Natural killer cell treated with Interleukin-12 subunit alpha and Interleukin-12 subunit beta and Interleukin-15 and Interleukin-18, amount 100 ng/mL, for 72 hours (primary cell): Measurements from ENCODE around the gene PLXDC1. TPM values are rescaled to one million over a fixed set of nuclear protein-coding genes. Genes with fewer than 3 reads are reported as not detected.
A peak's percentile ranks its signal among the peaks of the same experiment; 100 is the strongest.

Source experiments
- ATAC-seq, 2 donors: fragments of 150-1000 bp; cut with Tn5 transposase in 1 of 2; sonication (Bioruptor Pico), chemical (Tn5 transposase) in 1 of 2; 2 replicates each; pipeline ENCODE4 v1.10.0; 2021
- DNase-seq: peaks from one replicate; pipeline ENCODE4 v3.0.0; 2022; ENCODE audit warnings: low spot score
- H3K27ac Mint-ChIP-seq, 2 donors: 1 replicate in 1 of 2; 2 replicates in 1 of 2; pipeline ENCODE4 v1.8.0; 2022; ENCODE audit warnings: mixed read lengths in 2 of 2, mild to moderate bottlenecking in 1 of 2, moderate library complexity in 1 of 2
- H3K27me3 Mint-ChIP-seq, 2 donors: 1 replicate in 1 of 2; 2 replicates in 1 of 2; pipeline ENCODE4 v1.8.0; 2022; ENCODE audit warnings: mixed read lengths in 2 of 2
- H3K36me3 Mint-ChIP-seq: one replicate; pipeline ENCODE4 v1.8.0; 2022; ENCODE audit warnings: mixed read lengths
- H3K4me1 Mint-ChIP-seq, 2 donors: 1 replicate in 1 of 2; 2 replicates in 1 of 2; pipeline ENCODE4 v1.8.0; 2022; ENCODE audit warnings: low read depth in 2 of 2, mixed read lengths in 2 of 2, mild to moderate bottlenecking in 1 of 2
- H3K4me3 Mint-ChIP-seq: one replicate; pipeline ENCODE4 v1.8.0; 2022; ENCODE audit warnings: mixed read lengths
- H3K9me3 Mint-ChIP-seq: 2 replicates; pipeline ENCODE4 v1.8.0; 2022; ENCODE audit warnings: mixed read lengths
- total RNA-seq, 2 donors: library from RNA; stranded (reverse); gene quantifications; one replicate each; pipeline ENCODE4 v1.2.3, GENCODE V29; 2022

Gene PLXDC1
- total RNA-seq = under 1 TPM in 1 of 2 donors, not detected in 1; 0.43 TPM

DNA sequence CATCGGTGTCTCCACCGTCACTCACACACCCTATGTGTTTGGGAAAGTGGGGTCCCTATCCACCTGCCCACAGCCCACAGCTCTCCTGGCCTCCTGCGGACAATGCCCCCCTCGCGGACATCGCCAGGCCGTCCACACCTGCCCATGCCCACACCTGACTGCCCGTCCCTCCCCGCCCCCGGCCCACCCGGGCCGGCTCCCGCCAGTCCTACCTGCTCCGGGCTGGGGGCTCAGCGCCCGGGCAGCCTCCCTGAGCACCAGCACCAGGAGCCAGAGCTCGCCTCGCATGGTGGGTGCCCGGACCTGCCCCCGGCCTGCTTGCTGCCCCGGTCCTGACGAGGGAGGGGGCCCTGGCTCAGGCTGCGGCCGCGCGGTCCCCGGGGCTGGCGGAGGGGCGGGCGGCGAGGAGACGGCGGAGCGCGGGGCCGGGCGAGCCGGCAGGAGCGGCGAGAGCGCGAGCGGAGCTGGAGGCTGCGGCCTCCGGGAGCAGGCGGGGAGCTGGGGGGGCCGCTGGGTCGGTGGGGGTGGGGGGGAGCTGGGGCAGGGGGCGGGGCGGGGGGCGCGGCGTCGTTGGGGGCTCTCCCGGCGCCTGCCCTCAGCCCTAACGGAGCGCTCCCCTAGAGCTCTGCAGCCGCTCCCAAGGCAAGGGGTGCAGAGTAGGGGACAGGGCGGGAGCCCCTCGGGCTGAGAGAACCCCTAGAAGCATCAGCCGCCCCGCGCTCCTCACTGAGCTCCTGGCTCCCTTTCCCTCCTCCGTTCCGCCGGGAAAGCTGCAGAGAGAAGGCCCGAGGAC lies at the start of gene PLXDC1:
Gene PLXDC1 (minus strand): TSS at position 488 of the 793 bp plus-strand sequence. CDS start 200 bp downstream, at position 288.
- no peak for DNase-seq
- ATAC-seq = no peak
- H3K27me3 Mint-ChIP-seq = peaks cover 3 to 20% of the 10 kb centered on the region in 2 donors
- peaks cover 22 to 38% of the 10 kb centered on the region in 2 donors for H3K4me1 Mint-ChIP-seq
- H3K27ac Mint-ChIP-seq = peak within 1 kb of the TSS; percentile 99 to 100
- H3K36me3 Mint-ChIP-seq = no peaks in the 10 kb centered on the region
- H3K4me3 Mint-ChIP-seq = peak within 1 kb of the TSS; percentile 96
- H3K9me3 Mint-ChIP-seq = no peaks in the 10 kb centered on the region

DNA sequence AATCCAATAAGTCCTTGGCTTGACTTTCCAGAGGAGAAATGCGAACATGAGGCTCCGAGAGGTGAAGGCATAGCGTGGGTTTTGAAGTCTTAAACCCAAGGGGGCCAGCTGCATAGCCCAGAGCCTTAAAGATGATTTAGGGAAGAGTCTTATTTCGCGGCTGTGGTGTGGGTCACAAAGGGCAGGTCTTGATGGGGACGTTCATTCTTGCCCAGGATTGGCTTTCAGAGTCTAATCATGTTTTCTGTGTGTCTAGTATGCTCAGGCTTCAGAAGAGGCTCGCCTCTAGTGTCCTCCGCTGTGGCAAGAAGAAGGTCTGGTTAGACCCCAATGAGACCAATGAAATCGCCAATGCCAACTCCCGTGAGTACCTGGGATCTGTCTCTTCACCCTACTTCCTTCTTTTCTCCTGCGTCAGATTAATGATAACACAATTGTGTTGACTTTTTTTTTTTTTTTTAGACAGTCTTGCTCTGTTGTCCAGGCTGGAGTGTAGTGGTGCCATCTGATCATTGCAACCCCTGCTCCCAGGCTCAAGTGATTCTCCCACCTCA lies 49.6 kb upstream of the PLXDC1 start:
- Mint-ChIP-seq H3K27me3 (no peaks in the 10 kb centered on the region), H3K4me3 (peak overlapping the region; percentile 94), H3K4me1 (peaks cover 30 to 37% of the 10 kb centered on the region in 2 donors), H3K27ac (peak overlapping the region; percentile 98 to 100), H3K9me3 (no peaks in the 10 kb centered on the region), H3K36me3 (peaks cover 38% of the 10 kb centered on the region)
- DNase-seq = no peak
- no peak for ATAC-seq

DNA sequence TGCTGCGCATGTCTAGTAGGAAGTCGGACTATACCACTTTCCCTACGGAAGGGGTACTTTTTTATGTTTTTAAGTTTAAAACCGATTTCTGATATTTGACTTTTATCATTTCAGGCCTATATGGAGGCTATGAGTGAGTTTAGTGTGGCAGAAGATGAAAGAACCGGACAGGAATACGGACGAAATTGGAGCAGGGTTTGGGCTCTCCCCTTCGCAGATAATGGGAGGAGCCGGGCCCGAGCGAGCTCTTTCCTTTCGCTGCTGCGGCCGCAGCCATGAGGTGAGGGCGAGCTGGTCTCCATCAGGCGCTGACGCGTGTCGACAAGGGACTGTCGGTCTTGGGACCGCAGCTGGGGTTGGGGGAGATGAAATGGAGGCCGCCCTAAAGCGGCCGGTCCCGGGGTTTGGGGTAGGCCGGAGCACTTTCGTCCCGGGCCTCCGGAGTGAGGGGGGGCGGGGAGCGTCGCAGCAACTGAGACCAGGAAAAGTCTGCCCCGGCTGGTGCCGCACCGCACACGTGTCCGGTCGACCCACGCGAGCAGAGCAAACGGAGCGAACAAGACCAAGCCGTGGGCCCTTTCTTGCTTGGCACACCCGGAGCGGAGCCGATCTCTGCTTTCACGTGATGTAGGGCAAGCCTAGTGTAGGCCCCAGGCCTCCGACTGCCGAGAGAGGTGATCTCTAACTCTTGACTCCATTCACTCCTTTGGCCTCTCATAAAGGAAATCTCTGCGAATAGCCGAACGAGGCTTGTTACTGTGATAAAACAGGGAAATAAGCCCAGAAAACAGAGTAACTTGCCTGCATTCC lies 48.8 kb upstream of the PLXDC1 start, which contains the start of gene RPL19:
Gene RPL19 (plus strand): TSS at position 214 of the 810 bp plus-strand sequence. CDS start 62 bp downstream, at position 276.
- Mint-ChIP-seq H3K4me3 (peak within 1 kb of the TSS; percentile 94), H3K9me3 (no peaks in the 10 kb centered on the region), H3K4me1 (peaks cover 30 to 40% of the 10 kb centered on the region in 2 donors), H3K27ac (peak within 1 kb of the TSS; percentile 98 to 100), H3K36me3 (peaks cover 38% of the 10 kb centered on the region), H3K27me3 (no peaks in the 10 kb centered on the region)
- ATAC-seq = peak; percentile 81 to 89
- DNase-seq = peak; percentile 86

DNA sequence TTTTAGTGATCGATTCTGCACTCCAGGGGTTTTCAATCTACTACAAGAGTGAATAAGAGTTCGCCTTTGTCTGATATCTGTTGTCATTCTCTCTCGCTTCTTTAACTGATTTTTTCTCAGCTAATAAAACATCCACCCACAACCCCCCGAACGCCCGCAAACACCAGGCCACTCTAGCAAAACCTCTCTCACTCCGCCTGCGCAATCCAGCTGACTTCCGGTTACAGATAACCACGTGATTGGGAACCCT lies 48.3 kb upstream of the PLXDC1 start:
- H3K36me3 Mint-ChIP-seq = peaks cover 34% of the 10 kb centered on the region
- ATAC-seq (peak; percentile 74 to 83), DNase-seq (peak; percentile 90)
- H3K4me1 Mint-ChIP-seq = peaks cover 30 to 40% of the 10 kb centered on the region in 2 donors
- no peaks in the 10 kb centered on the region for H3K9me3 Mint-ChIP-seq
- H3K27me3 Mint-ChIP-seq = no peaks in the 10 kb centered on the region
- H3K4me3 Mint-ChIP-seq = peak overlapping the region; percentile 94
- H3K27ac Mint-ChIP-seq = peak overlapping the region; percentile 98 to 100

DNA sequence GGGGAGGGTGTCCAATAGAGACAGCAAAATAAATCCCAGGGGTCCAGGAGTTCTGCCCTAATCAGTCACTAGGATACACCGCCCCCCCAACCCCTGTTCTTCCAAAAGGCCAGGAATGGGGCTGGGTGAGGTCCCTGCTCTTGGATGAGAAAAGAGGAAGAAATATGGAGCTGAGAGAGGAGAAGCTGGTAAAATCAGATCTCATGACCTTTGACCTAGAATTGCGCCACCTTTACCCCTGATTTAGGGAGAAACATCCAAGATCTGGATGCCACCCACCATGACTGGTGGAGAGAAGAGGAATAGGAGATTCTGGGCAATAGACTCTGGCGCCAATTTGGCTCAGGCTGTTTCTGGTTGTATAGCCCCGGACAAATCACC lies 46.7 kb upstream of the PLXDC1 start:
- H3K4me3 Mint-ChIP-seq = peak overlapping the region; percentile 94
- H3K9me3 Mint-ChIP-seq = no peaks in the 10 kb centered on the region
- ATAC-seq (no peak), DNase-seq (no peak)
- peaks cover 30 to 45% of the 10 kb centered on the region in 2 donors for H3K4me1 Mint-ChIP-seq
- H3K27me3 Mint-ChIP-seq = no peaks in the 10 kb centered on the region
- H3K27ac Mint-ChIP-seq = peak overlapping the region; percentile 67 to 98
- H3K36me3 Mint-ChIP-seq = peaks cover 21% of the 10 kb centered on the region

DNA sequence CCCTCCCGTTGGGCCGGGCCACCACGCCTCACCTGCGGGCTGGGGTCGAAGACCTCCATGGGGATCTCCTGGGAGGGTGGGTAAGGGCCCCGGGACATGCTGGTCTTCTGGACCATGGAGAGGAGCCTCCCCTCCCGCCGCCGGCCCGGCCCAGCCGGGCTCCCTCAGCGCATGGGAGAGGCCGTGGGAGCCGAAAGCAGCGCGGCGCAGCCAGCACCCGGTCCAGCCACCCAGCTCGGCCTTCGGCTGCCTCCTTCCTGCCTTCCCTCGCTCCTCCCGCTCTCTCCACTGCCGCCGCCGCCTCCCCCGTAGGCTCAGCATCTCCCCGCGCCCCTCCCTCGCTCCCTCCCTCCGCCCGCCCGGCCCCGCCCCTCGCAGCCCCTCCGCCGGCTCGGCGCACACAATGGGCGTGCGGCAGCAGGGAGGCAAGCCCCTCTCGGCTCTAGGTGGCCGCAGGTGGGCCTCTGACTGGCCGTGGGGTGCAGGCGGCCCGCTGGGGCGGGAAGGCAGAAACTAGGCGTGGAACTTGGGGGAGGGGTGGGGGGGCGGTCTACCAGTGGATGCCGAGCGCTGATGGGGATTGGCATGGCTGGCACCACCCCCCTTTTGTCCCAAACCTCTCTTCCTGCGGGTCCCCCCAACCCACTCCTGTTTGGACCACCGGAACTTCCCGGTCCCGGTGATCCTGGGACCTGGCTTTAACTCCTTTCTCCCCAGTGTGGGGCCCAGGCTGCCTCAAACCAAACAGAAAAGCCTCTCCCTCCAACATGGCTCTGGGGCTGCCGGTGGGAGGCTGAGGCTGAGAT lies 46.1 kb upstream of the PLXDC1 start, which contains the start of gene CACNB1:
Gene CACNB1 (minus strand): TSS at position 290 of the 806 bp plus-strand sequence. CDS start 174 bp downstream, at position 116.
- H3K36me3 Mint-ChIP-seq = peaks cover 16% of the 10 kb centered on the region
- ATAC-seq (peak; percentile 79 to 82), DNase-seq (peak; percentile 86)
- peak within 1 kb of the TSS; percentile 94 for H3K4me3 Mint-ChIP-seq
- no peaks in the 10 kb centered on the region for H3K9me3 Mint-ChIP-seq
- H3K4me1 Mint-ChIP-seq = peaks cover 26 to 41% of the 10 kb centered on the region in 2 donors
- peak within 1 kb of the TSS; percentile 67 to 98 for H3K27ac Mint-ChIP-seq
- H3K27me3 Mint-ChIP-seq = no peaks in the 10 kb centered on the region

DNA sequence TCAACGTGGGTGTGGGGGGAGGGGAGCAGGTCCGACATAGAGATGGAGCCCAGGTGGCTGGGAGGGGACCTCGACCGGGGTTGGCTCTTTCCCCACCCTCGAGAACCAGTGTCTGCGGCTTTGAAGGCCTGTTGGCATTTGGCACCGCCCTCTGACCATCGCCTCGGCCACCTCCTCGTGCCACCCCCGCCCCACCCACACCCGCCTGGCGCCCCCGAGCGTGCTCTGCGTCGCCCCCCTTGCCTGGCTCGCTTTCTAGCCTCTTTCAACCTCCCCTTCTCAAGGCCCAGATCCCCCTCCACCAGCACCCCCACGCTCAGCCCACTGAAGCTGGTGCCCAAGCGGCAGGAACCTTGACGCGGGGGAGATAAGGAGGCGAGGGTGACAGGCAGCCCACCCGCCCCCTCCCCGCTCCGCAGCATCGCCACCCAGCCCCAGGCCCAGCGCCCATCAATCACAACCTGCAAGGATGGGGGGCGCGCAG lies 45.4 kb upstream of the PLXDC1 start:
- Mint-ChIP-seq H3K9me3 (no peaks in the 10 kb centered on the region), H3K4me1 (peaks cover 26 to 40% of the 10 kb centered on the region in 2 donors), H3K27me3 (no peaks in the 10 kb centered on the region), H3K27ac (no peak overlapping the region), H3K36me3 (peaks cover 11% of the 10 kb centered on the region), H3K4me3 (peak overlapping the region; percentile 94)
- DNase-seq (no peak), ATAC-seq (no peak)

DNA sequence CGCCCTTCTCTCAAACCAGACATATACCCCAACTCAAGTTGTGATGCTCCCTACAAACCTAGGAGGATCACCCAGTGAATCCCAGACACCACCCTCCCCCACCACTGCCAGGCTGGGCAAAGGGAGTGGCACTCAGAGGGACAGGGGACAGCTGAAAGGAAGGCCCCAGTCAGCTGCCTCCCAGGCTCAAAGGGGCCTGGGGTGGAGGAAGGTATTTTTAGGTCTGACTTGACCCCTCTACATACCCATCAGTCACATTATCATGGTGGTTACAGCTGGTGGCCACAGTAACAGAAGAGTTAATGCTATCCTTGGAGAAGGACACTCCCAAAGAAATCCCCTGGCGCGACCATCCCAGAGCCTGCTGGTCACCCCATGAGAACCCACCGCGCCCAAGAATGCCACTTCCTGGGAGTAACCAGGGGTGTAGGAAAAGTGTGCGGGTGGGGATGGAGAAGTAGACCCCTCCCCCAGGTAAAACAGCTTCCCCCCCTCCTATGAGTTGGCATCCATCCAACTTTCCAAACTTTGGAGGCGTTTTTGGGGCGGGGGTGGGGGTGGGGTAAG lies 44.9 kb upstream of the PLXDC1 start:
- H3K36me3 Mint-ChIP-seq = peaks cover 6% of the 10 kb centered on the region
- no peaks in the 10 kb centered on the region for H3K27me3 Mint-ChIP-seq
- peaks cover 23 to 36% of the 10 kb centered on the region in 2 donors for H3K4me1 Mint-ChIP-seq
- peak overlapping the region in 1 of 2 donors; percentile 28 for H3K27ac Mint-ChIP-seq
- DNase-seq (no peak), ATAC-seq (no peak)
- H3K4me3 Mint-ChIP-seq = peak overlapping the region; percentile 94
- H3K9me3 Mint-ChIP-seq = no peaks in the 10 kb centered on the region

DNA sequence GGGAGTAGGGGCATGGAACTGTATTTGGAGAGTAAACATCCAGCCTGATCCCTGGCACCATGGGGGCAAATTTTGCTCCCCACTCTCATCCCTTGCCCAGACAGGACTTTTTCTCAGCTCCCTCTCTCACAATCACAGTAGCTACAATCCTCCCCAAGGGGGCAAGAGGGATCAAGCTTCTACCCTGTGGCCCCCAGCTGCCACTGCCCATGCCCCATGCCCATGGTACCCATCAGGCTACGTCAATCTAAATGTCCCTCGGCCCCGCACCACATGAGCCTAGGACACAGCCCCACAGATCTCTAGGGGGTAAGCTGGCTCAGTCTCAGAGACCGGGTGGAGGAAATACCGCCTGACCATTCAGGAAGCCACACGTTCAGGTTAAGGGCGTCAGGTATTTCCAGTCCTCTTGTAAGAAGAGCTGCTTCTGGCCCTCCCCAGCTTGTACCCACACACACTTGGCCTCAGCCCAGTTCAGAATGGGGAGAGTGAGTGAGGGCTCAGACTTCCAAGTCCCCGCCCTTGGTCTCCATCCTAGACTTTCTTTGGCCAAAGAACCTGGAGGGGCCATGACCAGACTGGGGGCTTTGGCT lies 44.2 kb upstream of the PLXDC1 start:
- H3K27ac Mint-ChIP-seq = peak overlapping the region in 1 of 2 donors; percentile 28
- H3K4me3 Mint-ChIP-seq = peak overlapping the region; percentile 94
- no peaks in the 10 kb centered on the region for H3K27me3 Mint-ChIP-seq
- DNase-seq (no peak), ATAC-seq (no peak)
- no peaks in the 10 kb centered on the region for H3K9me3 Mint-ChIP-seq
- no peaks in the 10 kb centered on the region for H3K36me3 Mint-ChIP-seq
- peaks cover 16 to 30% of the 10 kb centered on the region in 2 donors for H3K4me1 Mint-ChIP-seq

DNA sequence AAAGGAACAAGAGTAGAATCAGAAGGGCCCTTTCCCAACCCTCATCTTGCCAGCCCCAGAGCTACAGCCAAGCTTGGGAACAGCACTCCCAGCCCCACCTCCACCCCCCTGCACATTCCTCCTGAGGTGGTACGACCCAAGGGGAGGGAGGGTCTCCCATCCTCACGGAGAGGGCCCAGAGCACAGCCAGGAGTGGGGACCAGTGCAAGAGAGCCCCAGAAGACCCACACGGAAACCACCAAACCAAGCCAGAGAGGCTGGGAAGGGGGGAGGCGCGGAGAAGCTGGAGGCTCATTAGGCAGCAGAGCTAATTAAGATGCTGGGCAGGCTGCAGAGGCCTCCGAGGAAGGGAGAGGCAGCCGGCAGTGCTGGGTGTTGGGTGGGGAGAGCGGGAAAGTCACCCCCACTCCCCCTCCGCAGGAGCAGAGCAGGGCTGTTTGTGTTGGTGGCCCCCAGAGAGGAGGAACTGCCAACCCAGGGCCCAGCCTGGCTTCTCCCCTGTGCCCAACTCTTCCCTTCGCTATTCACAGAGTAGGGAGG lies 43.6 kb upstream of the PLXDC1 start:
- Mint-ChIP-seq H3K9me3 (no peaks in the 10 kb centered on the region), H3K36me3 (no peaks in the 10 kb centered on the region), H3K27me3 (no peaks in the 10 kb centered on the region), H3K27ac (no peak overlapping the region), H3K4me1 (peaks cover 13 to 27% of the 10 kb centered on the region in 2 donors), H3K4me3 (peak overlapping the region; percentile 20)
- no peak for ATAC-seq
- DNase-seq = no peak

DNA sequence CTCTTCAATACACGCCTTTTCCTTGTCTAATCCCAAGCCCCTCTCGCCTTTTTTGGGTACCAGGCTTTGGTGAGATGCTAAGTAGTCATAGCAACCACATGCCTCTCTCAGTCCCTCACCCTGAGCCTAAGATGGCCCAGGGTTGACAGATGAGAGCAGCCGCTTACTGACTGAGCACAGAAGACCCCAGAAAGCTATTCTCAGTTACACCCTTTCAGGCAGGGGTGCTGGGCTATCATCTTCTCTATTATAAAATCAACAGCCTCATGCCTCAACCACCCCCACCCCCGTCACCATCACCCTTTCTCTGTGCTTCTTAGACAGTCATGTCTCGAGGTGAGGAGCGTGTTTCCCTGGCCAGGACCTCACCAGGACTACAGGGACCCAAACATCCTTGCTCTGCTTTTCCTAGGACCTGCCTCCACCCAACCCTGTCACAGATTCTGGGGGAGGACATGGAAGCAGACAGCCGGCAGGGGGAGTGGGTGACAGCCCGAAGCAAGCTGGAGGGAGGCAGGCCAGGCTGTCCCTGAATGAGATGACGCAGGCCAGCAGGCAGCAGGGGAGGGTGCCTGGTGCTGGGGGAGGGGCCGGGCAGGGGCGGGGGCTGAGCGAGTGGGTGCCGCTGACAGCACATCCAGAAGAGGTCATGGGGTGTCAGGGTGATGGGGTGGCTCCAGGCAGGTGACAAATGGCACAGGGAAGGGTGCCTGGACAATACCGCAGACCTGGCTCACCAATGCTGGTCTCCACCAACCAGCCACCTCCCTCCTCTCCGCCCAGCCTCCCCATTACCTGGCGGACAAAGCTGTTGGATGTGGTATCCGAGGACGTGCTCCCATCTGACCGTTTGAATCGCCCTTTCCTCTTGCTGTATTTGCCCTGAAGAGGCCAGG lies 42.9 kb upstream of the PLXDC1 start:
- H3K36me3 Mint-ChIP-seq = no peaks in the 10 kb centered on the region
- H3K27ac Mint-ChIP-seq = no peak overlapping the region
- peaks cover 6 to 19% of the 10 kb centered on the region in 2 donors for H3K4me1 Mint-ChIP-seq
- DNase-seq (no peak), ATAC-seq (no peak)
- peak overlapping the region; percentile 20 for H3K4me3 Mint-ChIP-seq
- no peaks in the 10 kb centered on the region for H3K27me3 Mint-ChIP-seq
- no peaks in the 10 kb centered on the region for H3K9me3 Mint-ChIP-seq
